ENCODE results near the gene ACTL7B.
"Not testable (repeated sequence)": the region's sequence is repeated elsewhere in the genome, so short reads cannot be mapped to it uniquely, and the experiment has no call there.

Gene ACTL7B, protein sequence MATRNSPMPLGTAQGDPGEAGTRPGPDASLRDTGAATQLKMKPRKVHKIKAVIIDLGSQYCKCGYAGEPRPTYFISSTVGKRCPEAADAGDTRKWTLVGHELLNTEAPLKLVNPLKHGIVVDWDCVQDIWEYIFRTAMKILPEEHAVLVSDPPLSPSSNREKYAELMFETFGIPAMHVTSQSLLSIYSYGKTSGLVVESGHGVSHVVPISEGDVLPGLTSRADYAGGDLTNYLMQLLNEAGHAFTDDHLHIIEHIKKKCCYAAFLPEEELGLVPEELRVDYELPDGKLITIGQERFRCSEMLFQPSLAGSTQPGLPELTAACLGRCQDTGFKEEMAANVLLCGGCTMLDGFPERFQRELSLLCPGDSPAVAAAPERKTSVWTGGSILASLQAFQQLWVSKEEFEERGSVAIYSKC

GRCh38 chr9:108855888-108856287, at the start of gene ACTL7B:
TSS of gene ACTL7B (minus strand) at chr9:108855986. CDS start at chr9:108855930, 56 bp downstream.
- no peak for DNase-seq

DNA sequence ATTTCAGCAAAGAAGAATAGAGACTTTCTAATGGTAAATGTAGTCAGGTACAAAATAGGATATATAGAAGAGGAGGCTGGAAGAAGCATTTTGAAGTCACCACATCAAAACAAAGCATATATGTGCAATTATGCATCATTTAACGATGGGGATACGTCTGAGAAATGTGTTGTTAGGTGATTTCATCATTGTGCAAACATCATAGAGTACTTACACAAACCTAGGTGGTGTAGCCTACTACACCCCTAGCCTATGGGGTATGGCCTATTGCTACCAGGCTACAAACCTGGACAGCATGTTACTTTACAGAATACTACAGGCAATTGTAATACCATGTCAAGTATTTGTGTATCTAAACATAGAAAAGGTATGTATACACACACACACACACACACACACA, 49.7 kb upstream of the ACTL7B start:
- DNase-seq = no peak

DNA sequence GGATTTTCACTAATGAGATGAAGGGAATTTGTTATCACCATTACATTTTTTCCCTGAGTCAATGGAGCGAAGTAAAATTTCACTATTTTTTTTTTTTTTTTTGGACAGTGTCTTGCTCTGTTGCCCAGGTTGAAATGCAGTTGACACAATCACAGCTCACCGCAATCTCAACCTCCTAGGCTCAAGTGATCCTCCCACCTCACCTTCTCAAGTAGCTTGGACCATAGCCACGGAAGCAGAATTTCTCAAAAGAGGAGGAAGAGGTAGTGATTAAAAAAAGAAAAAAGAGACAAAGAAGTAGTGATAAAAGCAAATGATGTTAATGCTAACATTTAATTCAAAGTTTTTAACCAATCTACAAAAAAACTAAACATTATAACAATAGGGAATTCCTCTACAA, 48.4 kb upstream of the ACTL7B start:
- no peak for DNase-seq

GRCh38 chr9:108903420-108904103, 47.8 kb upstream of the ACTL7B start:
- no peak for DNase-seq

DNA sequence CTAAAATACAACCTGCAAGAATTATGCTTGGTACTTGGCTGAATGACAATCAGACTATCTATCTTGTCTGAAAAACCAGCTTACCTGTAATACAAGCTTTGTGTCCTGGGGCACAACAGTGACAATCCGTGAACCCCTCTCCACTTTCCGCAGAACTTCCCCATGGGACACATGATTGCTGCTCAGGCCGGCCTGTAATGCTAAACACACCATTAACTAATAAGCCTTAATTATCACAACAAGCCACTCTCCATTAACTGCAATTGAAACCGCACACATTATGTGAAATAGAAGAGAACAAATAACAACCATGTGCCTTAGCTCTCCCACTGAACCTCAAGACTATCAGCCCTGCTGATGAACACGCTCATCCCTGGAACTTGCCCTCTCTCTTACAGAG, 44.4 kb upstream of the ACTL7B start:
- no peak for DNase-seq

- not testable (repeated sequence) for DNase-seq
These were observed 43.4 kb upstream of the ACTL7B start for GRCh38 chr9:108899023-108899695.

DNA sequence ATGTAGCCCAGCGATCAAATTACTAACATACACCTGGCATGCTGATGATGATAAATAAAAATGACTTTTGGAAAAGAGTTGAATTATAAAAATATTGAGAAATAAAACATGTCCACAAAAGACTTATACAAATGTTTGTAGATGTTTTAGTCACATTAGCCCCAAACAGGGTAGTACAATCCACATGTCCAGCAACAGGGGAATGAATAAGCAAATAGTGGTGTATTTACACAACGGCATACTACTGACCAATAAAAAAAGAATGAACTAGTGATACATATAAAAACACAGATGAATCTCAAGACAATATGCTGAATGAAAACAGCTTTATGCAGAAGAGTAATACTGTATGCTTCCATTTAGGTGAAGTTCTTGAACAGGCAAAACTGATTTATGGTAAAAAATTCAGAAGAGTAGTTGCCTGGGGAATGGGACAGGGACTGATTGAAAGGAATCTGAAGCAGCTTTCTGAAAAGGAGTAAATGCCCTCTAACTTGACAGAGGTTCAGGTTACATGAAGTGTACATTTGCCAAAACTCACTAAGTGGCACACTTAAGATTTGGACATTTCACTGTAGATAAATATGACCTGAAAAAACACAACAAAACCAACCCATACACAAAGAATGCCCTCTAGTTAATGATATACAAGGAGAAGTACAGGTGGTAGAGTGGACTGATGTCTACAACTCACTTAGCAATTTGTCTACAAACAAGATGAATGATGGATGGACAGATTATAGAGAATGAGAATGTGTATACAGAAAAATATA, 41.7 kb upstream of the ACTL7B start:
- DNase-seq = no peak

DNA sequence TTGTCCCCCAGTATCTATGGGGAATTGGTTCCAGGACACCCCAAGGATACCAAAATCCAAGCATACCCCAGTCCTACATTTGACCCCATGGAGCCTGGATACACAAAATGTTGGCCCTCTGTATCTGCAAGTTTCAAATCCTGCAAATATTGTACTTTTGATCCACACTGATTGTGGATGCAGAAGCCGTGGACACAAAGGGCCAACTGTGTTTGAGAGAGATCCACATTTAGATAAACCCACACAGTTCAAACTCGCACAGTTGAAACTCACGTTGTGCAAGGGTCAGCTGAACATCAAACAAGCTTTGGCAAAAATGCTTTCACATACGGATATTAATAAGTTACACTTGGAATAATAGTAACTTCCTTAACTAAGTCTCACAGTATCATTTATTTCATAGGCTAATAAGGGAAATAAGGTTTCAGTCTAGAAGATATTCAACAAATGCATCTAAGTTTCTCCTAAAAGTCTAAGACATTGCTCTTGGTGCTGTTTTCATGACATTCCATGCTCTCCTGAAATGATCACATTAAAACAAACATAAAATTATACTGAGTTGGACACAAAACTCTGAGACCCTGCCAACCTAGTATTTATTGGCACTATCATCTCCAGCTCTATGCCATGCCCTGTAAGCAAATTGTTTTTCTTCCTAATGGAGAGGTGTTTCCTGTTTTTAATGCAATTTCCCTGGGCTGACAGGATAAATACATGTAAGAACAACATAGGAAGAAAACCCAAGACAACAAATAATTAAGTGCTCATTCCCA, 38.6 kb upstream of the ACTL7B start:
- no peak for DNase-seq

DNA sequence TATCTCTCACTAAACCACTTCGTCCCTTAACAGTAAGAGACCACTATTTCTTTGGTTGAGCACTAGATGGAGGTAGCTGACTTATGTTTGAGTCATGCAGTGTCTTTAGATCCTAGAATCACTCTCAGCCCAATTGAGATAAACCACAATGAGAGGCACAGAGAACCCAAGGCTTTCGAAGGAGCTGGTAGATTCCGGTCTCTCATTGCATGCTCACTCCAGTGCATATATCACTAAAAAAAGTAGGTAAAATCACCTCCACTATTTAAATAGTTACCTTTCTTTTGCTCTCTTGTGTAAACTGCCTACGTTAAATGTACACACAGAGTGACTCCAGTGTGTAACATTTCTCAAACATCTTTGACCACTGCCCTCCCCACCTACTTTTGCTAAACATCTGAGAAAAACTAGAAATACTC, 33.9 kb upstream of the ACTL7B start:
- no peak for DNase-seq

DNA sequence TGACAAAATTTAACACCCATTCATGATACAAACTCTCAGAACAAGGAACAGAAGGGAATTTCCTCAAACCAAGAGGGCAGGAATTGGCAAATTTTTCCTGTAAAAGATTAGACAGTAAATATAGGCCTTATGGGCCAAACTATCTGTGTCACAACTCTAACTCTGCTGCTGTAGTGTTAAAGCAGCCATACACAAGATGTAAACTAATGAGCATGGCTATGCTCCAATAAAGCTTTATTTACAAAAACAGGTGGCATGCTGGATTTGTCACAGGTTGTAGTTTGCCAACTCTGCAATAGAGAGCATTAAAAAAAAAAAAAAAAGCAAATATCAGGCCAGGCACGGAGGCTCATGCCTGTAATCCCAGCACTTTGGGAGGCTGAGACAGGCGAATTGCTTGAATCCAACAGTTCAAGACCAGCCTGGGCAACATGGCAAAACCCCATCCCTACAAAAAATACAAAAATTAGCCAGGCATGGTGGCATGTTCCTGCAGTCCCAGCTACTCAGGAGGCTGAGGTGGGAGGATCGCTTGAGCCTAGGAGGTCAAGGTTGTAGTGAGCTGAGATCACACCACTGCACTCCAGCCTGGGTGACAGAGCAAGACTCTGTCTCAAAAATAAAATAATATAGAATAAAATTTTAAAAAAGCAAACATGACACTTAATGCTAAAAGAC, 30.9 kb upstream of the ACTL7B start:
- DNase-seq = not testable (repeated sequence)

- DNase-seq = no peak
These were observed 30.0 kb upstream of the ACTL7B start for GRCh38 chr9:108885643-108886348.

GRCh38 chr9:108884701-108885100, 28.9 kb upstream of the ACTL7B start:
- DNase-seq = no peak

DNA sequence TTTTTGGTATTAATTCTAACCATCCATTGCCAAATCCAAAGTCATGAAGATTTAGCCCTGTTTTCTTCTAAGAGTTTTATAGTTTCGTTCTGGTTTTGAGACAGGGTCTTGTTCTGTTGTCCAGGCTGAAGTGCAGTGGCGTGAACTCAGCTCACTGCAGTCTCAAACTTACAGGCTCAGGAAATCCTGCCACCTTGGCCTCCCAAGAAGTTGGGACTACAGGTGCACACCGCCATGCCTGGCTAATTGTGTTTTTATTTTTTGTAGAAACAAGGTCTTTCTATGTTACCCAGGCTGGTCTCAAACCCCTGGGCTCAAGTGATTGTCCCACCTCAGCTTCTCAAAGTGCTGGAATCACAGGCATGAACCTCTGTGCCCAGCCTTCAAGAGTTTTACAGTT, 27.3 kb upstream of the ACTL7B start:
- DNase-seq = no peak

DNA sequence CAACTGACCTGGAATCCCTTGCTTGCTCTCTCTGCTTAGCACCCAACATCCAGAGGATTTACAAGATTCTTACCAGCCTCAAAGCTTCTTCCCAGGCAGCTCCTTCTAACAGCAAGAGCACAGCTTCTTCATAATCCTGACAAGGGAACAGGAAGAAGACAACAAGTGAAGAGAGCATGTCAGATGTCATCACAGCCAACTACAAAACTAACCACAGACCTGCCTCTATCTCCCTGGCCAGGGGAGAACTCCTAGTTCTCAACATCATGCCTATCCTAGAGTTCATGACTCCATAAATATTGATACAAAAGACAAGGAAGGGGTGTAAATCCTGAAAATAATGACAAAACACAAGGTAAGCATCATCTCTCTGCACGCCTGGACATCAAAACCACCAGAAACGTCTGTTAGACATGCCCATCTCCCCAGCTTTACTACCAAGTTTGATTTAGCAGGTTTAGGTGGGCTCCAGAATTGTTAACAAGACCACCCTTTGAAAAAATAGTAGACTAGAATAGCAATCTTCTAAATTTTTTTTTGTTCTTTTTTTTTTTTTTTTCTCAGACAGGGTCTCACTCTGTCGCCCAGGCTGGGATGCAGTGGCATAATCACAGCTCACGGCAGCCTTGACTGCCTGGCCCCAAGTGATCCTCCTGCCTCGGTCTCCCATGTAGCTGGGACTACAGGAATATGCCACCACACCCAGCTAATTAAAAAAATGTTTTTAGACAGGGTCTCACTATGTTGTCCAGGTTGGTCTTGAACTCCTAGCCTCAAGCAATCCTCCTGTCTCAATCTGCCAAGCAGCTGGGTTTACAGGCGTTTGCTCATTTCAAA, 26.5 kb upstream of the ACTL7B start:
- no peak for DNase-seq

DNA sequence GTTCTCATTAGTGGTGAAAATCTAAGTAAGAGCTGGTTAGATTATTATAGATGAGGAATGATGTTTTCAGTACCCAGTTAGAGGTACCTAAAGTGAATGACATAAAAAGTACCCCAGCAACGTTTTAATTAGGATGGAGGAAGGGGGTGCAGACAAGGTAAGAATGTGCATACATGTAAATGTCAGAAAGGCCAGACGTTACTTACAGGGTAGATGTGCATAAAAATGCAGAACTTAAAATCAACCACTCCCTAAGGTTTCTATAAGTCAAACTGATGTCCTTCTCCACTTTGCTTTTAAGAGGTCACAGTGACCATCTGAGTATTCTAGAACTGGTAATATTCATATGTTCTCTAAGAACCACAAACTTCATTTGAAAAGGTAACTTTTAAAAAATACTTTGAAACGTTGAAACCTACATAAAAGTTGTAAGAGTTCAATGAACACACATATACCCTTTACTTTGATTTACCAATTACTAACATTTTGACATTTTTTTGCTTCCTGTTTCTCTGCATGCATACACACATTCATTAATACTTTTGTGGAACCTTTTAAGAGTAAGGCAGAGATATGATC, 25.0 kb upstream of the ACTL7B start:
- no peak for DNase-seq

DNA sequence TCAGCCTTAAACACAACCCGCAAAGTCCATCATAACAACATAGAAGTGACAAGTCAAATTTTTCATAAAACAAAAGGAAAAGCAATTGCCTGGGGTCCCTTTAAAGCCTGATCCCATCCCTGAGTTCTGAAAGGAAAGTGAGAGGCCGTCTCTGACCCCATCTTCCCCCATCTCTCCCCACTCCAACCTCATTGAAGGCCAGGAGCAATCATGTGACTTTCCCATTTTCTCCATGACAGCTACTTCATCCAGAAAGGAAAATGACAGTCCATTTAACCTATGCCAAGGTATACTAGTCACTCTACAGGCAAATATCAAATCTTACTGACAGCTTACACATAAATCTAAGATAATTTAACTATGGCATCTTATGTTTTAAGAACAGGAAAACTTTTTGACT, 21.7 kb upstream of the ACTL7B start:
- DNase-seq = no peak

DNA sequence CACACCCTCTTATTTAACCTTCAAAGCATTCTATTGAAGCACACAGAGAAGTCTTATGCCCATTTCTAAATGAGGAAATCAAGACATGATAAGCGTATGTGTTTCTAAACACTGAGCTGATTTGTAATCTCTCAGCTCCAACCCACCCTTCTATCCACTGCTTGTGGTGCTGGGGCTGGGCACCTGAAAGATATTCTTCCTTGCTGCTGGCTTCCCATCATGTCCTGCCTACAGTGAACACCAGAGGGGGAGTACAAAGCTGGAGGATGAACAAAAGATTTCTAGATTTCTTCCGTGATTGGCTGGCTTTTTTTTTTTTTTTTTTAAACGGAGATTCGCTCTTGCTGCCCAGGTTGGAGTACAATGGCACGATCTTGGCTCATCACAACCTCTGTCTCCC, 20.6 kb upstream of the ACTL7B start:
- no peak for DNase-seq

- DNase-seq = peak; percentile 31
These were observed 18.4 kb upstream of the ACTL7B start for GRCh38 chr9:108874058-108874788.
